NCI-H446 treated with DMSO at 0.1 percent for 48 hours (cell line): Measurements from ENCODE around the gene PAWR.
"Not testable (repeated sequence)": the region's sequence is repeated elsewhere in the genome, so short reads cannot be mapped to it uniquely, and the experiment has no call there.

Experiments
- DNase-seq: peaks from one replicate; lab custom pipeline; 2025; lab: John Stamatoyannopoulos, UW

The PAWR gene

DNA sequence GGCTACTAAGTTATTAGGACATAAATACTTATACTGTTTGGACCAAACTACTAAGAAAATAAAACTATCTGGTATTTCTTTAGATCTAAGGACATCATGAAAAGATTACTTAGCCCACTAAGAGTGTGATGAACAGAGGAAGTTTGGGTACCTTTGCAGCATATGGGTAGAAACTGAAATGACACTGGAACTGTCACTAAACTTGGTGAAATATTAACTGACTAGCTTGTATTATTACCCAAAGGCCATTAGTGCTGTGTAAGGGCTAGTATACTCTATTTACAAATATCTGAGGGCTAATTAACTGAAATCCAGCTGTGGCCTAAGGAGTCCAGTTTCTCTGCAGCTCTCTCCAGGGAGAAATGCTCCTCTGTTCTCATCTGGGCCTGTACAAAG lies 45.5 kb downstream of the PAWR start:
- DNase-seq: no peak

DNA sequence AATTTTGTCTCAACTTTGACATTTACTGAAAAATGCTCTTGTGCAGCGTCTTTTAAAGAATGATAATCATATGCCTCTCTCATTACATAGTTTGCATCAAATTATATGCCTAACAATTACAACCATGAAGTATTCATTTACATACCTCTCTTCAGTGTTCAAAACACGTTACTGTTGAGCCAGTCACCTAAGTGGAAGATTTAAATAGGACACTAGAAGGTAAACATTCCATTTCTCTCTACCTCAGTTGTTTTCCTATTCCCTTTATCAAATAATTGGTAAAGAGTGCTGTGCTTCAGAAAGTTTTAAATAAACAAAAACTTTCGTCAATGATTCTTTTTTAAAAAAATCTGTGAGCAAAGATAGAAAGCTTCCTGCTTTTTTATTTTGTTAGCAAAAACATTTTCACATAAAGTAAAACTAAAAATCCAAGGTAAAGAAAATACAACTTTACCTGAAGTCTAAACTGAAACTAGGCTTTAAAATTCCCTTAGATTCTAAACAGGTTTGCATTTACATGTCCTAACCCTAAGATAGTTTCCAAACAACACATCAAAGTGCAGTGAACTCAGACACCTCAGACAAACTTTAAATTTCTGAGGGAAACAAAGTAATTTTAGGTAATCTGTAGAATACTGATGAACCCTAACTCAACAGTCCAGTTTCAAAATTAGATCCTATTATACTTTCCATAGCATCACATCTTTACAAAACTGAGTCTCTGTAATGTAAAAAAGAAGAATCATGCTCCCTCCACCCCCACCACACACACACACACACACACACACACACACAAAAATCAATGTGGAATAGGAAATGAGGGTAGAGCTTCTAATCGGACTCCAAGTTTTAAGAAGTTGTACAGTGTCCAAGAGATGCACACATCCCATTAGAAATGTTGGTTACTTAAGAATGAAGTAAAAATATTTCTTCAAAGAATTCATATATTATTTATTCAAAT lies 46.2 kb downstream of the PAWR start:
- no peak for DNase-seq

DNA sequence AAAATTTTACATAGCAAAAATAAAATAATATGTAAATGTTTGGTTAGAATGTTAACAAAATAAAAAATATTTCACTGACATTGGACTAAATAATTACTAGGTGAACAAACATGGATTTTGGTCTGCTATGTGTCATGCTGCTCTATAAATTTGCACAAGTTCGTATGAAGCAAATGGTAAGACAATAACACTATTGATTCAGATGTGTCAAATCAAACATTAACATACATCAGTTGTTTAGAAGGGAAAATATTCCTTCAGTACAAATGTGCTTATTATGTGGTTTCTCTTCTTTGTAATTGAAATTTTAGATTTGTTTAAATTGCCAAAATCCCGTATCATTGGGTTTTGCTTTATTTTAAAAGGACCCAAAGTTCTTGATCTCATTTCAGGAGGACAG lies 46.9 kb downstream of the PAWR start:
- no peak for DNase-seq

DNA sequence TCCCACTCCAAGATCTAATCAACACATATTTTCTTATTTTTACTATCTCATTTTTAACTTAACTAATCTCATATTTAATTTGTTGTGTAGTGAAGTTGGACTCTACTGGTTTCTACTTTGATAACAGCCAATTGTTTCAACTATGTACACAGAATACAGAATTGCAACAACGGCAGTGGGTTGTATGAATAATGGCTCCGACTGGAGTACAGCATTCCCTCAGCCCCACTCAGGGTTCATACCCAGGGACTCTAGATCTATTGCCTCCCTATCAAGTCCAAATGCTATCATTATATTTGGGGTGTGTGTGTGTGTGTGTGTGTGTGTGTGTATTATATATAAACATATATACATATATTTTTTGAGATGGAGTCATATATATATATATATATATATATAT lies 52.3 kb downstream of the PAWR start:
- no peak for DNase-seq

DNA sequence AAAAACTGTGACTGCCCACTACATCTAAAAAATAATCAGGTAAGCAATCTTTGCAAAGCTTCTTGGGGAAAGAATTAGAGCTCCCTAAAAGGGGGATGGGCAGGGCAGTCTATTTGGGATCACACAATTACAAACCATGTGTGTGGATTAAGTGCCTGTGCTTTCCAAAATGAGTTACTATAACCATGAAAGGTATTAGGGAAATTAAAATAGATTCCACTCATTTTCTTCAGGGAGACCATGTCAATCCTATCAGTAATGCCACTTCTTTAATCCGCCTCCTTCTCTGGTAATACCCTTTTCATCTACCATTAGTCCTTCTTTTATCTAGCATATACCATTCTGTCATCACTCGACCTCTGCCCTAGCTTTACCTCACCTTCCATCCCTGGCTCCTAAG lies 53.7 kb downstream of the PAWR start:
- no peak for DNase-seq

DNA sequence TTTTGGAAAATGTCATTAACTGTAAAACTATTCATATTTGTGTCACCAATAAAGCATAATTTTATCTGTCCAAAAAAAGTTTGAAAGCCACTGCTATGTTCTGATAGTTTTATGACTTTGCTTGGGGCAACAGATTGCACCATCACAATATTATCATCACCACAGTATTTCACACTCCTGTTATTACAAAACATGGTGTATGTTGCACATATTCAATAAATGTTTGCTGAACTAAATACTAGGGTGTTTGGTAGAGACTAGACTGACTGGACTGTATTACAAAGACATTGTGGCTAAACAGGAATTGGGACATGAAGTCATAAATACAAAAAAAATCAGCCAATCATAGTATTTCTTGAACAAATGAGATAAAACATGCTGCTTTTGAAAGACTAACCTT lies 55.1 kb downstream of the PAWR start:
- DNase-seq: no peak

DNA sequence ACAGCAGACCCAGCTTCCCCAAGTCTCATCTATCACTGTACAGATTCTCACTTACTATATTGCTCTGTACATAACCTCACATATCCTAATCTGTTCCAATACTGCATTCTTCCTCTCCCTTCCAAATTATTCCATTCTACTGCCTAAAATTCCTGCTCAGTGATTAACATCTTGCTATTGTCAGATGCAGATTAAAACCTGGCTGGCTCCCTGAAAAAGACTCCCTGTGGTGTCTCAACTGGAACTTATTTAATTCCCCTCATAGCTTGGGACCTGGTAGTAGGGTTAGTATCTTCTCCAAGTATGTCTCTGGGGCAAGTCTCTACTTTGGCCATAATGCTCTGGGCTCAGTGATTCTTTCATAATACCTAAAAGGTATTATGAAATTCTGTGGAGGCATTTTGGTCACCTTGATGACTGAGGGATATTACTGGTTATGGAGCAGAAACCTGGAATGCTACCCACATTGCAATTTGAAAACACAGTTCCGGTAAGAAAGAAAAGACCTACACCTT lies 55.8 kb downstream of the PAWR start:
- DNase-seq: no peak

DNA sequence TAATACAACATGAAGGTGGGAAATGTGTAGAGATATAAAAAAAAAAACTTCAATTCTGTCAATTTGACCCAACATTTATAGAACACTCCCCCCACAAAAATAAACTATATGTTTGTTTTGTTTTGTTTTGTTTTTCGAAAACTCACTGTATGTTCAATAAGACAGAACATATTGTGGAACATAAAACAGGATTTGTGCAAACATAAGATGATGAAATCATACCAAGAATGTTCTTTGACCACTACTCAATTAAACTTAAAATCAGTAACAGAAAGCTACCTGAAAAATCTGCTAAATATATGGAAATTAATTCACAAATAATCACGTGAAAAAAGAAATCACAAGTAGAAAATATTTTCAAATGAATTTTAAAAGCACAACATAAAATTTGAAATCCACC lies 61.2 kb downstream of the PAWR start:
- no peak for DNase-seq

DNA sequence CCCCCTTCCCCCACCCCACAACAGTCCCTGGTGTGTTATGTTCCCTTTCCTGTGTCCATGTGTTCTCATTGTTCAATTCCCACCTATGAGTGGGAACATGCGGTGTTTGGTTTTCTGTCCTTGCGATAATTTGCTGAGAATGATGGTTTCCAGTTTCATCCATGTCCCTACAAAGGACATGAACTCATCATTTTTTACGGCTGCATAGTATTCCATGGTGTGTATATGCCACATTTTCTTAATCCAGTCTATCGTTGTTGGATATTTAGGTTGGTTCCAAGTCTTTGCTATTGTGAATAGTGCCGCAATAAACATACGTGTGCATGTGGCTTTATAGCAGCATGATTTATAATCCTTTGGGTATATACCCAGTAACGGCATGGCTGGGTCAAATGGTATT lies 64.0 kb downstream of the PAWR start:
- DNase-seq: not testable (repeated sequence)

DNA sequence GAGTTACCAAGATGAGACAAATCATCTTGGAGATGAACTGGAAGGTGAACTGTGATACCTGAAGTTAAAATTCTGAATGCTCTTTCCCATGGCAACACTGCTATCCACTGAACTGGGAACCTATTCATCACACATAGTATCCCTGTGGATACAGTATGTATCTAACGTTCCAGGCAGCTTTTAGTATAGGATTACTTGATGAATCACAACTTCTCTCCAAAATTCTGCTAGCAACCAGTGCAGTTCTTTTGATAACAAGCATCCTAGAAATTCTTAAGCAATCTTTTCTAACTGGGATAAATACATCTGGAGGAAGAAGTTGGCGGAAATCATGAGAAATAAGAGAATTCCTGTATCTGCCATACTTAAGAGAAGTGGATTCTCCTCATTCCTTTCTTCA lies 66.4 kb downstream of the PAWR start:
- DNase-seq: no peak

DNA sequence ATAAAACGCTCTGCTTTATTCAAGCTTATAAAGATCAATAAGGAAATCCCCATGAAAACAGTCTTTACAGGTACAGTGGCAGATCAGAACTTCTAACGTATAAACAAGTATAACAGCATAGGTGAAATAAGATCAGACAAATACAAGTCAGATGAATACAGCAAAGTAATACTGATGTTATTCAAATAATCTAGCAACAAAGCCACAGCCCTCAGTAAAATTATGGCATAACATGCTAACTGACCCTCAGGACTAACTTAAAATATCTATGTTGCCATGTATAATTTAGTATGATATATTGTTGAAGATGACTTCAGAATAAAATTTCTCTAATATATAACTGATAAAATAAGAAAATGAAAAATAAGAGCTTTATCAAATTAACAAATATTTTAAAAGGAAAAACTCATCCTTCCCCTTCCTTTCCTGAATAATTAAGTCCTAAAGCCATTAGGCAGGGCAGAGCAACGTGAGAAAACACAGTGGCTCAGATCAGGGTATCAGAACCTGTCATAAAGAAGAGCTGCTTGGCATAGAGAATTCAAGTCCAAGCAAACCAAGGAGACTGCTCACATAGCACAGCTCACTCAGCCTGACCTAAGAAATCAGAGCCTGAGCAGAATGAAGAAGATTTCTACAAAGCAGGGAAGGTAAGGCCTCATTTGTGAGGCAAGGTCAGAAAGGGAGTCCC lies 70.7 kb downstream of the PAWR start:
- no peak for DNase-seq

DNA sequence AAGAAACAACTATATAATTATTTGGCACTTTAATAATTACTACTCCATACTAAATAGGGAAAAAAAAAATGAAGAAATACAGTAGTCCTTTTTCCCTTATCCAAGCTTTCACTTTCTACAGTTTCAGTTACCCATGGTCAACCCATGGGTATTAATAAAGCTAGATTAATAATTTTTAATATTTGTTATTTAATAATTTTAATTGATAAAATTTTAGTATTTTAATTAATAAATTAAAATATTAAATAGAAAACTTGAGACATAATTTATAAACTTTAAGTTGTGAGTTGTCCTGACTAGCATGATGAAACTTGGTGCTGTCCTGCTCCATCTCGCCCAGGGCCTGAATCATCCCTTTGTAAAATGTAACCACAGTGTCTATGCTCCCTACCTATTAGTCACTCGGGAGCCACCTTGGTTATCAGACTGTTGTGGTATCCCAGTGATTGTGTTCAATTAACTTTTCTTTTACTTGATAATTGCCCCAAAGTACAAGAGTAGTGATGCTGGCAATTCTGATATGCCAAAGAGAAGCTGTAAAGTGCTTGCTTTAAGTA lies 71.8 kb downstream of the PAWR start:
- DNase-seq: no peak

DNA sequence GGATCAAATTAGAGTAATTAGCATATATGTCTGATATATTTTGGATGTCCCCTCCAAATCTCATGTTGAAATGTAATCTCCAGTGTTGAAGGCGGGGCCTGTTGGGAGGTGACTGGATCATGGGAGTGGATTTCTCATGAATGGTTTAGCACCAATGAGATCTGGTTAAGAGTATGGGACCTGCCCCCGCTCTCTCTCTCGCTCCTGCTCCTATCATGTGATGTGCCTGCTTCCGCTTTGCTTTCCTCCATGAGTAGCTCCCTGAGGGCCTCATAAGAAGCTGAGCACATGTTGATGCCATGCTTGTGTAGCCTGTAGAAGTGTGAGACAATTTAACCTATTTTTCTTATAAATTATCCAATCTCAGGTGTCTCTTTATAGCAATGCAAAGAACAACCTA lies 73.1 kb downstream of the PAWR start:
- DNase-seq: no peak

DNA sequence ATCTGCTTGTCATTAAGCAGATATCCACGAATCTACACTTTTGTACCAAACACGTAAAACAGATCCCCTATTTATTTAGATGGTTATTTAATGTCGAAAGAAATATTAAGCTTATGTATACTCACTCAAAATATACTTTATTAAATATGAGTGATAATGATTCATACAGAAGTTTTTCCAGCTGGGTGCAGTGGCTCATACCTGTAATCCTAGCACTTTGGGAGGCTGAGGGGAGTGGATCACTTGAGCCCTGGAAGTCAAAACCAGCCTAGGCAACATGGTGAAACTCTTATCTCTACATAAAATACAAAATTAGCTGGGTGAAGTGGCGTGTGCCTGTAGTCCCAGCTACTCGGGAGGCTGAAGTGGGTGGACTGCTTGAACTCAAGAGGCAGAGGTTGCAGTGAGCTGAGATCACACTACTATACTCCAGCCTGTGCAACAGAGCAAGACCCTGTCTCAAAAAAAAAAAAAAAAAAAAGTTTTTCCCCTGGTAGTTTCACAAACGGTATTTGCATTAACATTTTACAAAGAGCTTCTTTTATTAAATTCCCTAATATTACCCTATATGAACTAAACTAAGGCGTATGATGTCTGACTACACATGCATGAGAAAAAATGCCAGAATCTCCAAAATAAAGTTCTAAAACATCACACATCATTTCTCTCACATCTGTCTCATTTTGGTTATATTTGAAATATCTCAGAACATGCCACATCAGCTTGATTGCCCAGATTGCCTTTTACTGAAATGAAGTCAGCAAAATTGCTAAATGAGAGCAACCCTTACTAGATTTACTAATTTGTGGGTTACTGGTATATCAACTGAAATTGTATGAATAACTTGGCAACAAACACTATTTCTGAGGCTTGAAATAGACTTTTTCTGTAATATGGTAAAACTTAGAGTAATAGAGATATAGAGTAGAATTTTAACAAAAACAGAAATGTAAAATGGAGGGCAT lies 74.9 kb downstream of the PAWR start:
- DNase-seq: no peak

DNA sequence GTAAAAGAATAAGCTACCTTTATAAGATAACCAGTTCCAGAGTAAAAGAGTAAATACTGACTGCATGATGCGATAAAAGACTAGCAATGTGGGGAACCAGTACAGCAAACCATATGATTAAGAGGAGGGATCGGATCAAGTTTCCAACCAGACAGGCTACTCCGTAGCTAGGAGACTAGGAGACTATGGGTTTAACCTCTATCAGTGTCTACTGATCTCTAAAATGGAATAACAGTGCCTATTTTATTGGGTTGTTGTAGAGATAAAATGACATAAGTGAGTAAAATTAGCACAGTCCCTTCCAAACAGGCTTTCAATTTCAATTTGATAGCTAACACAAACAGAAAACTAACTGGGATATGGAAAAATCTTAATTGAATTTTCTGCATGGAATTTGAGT lies 76.0 kb downstream of the PAWR start:
- no peak for DNase-seq

DNA sequence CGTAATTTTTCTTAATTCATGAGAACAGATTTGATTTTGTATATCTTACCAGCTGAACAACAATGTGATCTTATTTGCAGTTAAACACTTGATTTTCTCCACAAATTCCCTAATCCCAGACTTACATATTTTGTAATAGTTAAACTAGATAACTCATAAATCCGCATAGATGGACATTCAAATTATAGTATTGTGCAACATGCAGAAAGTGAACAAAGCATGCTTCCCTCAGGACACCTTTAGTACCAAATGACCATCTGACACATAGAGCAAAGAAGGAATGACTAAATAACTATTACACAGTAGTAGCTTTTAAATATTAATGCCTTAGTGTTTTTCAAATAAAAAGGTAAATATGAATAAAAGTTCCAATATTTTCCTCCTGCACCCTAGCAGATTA lies 88.9 kb downstream of the PAWR start:
- no peak for DNase-seq

DNA sequence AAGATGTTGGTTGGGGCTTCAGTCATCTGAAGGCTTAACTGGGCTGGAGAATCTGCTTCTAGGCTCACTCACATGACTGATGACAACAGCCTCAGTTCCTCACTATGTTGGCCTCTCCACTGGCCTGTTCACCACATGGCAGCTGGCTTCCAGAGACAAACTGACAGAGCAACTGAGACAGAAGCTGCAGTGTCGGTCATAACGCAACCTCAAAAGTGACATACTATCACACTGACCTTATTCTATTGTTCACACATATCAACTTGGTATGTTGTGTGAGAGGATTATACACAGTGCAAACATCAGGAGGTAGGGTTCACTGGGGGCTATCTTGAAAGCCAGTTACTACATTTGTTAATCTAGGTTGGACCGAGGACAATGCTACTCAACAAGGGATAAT lies 92.9 kb downstream of the PAWR start:
- no peak for DNase-seq

DNA sequence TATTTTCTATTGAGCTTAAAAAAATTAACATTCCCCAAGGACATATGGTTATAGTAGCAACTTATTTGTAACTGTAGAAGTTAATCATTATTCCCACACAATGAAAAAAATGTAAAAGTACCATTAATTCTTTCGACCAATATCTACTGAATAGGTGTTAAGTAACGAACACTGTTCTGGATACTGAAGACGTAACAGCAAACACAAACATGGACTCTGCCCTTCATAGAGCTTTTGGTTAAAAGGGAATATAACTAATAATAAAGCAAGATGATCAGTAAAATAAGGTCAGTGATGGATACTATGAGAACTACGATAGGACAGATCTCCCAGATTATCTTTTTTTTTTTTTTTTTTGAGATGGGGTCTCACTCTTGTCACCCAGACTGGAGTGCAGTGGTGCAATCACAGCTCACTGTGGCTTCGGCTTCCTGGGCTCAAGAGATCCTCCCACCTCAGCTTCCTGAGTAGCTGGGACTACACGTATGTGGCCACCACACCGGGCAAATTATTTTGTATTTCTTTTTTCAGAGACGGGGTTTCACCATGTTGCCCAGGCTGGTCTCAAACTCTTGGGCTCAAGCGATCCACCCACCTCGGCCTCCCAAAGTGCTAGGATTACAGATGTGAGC lies 93.9 kb downstream of the PAWR start:
- no peak for DNase-seq

DNA sequence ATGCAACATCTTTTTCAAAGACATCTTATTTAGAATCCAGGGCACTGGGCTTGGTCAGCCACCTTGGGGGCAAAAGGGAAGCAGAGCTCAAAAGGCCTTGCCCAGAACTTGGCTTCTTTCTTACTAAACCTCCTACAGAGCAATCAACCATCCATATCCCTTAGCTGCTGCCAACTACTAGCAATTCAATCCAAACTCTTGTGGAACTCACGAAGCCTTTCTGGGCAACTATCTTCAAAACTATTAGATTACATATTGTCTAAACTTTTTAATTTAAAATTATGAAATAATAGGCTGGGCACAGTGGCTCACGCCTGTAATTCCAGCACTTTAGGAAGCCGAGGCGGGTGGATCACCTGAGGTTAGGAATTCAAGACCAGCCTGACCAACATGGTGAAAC lies 95.5 kb downstream of the PAWR start:
- DNase-seq: peak; percentile 63

DNA sequence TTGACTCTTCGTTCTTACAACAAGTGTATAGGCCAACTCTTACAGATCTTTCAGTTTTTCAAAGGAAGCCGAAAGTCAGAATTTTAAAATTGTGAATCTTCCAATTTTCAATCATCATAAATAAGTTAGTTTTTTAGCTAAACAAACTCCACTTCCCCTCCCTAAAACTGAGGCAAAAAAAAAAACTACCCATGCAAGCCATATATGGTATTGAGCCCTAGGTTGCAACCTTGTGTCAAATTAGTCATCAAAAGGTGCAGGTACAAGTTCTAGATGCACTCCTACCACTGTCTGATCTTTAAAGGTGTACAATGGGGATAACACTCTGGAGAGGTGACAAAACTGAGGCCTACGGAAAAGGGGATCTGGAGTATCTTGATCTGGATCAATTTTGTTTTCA lies 97.9 kb downstream of the PAWR start:
- no peak for DNase-seq

DNA sequence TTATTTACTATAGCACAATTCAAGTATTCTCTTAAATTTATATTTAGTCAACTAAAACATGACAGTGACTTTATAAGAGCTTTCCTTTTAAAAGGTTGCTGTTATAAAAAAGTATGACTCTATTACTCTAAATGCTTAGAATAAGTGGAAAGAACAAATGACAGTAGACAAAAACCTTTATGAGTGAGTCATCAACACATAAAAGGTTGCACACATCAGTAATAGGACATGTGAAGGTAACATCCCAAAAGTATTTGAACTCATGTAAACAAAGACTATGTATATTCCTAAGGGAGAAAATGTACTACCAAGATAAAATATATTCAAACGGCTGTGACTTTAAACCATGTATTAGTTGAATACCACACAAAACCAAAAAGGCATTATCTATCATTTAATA lies 98.8 kb downstream of the PAWR start:
- DNase-seq: no peak
